HG02840 (cell line): Measurements from ENCODE around the gene P2RX1.

Experiments
- ATAC-seq: cut with Tn5 transposase; IDR thresholded peaks from one replicate; pipeline ENCODE4 v1.9.1; 2021; ENCODE audit warnings: mild to moderate bottlenecking, moderate library complexity, moderate number of reproducible peaks; ENCODE audit not compliant: unreplicated experiment, low FRiP score

Gene P2RX1

DNA sequence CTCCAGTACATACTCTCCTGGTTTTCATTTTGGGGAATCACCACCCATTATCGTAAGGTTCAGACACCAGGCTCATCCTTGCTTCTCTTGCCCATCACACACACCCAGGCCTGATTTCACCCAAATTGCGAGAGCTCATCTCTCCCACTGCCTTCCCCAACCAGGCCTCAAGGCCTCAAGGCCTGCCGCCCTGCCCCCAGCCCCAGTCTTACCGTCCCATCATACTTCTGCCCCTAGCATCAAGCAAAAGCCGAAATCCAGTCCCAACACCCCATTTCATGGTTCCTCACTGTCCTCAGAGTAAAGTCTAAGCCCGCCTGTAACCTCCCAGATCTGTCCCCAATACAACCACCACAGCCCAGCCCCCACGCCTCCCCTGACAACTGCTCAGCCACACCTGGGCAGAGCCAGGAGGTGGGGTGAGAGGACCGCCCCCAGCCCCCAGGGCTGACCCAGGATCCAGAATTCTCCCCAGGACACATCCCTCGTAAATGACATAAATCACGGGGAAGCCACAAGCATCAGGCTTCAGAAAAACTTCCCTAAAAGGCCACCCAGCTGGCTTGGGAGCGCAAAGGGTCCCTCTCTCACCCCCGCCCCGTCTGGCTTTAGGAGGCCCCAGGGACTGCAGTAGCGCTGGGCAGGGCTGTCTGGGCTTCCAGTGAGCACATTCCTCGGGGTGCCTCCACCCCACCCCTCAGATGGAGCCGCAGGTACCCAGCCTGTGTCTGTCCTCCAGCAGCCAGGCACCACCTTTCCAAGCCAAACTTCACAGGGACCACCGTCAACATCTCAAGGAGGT, 9.6 kb upstream of the P2RX1 start:
- no peak for ATAC-seq

DNA sequence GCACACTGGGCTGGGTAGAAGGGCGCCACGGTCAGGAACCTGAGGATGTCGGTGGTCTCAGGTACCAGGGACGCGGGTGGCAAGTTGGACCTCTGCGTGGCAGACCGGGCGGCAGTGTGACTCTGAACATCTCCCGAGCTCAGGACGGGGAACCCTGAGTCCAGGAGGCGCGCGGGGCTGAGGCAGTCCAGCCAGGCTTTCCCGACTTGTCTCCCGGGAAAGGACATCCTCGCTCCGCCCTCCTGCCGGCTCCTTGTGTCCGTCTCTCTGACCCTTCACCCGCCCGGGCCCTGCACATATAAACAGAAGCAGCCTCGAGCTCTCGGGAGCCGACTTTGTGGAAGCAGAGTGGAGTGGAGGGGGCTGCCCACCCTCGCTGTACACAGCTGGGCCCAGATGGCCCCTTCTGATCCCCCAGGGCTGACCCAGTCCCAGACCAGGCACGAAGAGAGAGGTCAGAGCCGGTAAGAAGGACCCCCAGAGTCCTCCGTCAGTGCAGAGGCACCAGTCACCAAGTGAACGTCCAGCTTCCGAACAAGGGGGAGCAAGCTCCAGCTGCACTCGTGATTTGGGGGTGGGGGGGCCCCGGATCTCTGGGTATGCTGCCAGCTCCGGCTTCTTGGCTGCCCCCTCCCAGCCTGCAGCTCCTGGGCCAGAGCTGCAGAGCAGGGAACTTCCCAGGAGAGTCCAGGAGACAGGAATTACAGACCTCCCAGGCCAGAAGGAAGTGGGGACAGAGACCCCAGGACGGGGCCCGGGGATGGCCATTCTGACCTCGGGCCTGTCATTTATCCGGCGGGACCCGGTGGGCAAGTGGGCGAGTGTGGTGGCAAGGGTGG, 8.5 kb upstream of the P2RX1 start:
- no peak for ATAC-seq

DNA sequence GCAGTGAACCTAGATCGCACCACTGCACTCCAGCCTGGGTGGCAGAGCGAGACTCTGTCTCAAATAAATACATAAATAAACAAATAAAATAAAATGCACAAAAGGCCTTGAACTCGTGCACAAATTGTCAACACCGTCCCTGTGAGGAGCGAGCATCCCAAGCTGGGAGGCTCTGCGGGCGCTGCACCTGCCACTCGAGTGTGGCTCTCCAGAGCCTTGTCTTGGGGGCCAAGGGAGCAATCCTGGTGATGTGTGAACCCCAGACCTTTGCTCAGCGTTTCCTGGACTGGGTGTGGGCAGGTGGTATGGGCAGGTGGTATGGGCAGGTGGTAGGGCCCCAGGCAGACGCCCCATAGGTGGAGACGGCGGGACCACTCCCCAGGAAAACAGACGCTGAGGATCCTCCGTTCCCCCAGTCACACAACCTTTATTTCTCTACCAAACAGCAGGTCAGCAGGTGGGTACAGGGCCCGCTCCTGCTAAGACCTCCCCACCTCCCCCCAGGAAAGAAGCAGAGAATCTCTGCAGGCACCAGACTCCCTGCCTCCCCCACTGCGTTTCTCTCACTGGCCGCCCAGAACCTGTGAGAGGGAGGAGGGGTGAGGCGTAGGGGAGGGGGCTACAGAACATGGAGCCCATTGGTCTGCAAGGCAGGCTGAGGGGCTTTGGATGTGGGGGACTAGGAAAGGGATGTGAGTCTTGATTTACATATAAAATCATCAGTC, 7.4 kb upstream of the P2RX1 start:
- no peak for ATAC-seq

DNA sequence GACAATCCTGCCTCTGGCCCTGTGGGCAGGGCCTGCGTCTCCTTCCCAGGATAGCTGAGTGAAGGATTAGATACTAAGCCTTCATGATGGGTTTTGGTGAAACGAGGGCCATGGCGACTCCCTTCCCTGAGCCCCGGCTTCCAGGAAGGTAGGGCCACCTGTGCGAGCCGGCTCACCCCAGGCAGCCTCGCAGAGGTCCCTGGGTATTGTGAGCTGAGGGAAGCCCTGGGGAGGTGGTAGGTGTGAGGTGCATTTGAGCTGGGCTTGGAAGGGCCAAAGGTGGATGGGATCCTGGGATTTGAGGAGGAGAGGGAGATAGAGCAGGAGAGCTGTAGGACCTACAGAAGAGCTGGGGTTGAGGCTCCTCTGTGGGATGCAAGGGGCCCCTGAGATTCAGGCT, 6.5 kb upstream of the P2RX1 start:
- no peak for ATAC-seq

DNA sequence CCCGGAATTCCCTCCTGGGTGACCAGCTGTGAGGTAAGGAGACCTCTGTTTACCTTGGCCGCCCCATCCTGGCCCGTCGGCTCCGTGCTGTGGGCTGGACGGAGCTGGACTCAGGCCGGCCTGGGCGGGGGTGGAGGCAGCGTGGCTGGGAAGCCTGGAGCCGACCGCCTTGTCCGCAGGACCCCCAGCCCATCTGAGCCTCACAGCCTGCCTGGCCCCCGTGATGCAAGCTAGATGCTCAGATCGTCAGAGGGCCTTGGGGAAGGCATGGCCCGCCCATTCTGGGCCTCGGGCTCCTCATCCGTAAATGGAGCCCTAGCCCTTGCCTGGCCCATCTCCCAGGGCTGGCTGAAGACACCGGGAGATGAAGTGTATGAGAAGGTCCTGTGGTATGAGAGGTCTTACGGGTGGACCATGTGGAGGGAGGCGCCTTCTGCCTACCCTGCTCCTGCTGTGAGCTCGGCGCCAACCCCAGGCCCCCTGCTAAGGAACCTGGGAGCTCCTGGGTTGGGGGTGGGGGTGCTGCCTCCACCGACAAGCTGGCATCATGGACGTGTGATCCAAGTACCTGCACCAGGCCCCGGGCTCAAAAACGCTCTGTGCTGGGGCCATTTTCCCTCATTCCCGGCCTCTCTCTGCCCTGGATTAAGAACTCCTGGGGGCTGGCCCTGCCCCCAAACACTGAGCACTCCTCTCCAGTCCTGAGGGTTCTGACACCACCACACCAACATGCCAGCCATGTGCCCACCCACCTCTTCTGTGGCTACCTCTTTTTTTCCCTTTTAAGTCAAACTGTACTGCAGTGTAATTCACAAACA, 5.4 kb upstream of the P2RX1 start:
- ATAC-seq, result no peak

DNA sequence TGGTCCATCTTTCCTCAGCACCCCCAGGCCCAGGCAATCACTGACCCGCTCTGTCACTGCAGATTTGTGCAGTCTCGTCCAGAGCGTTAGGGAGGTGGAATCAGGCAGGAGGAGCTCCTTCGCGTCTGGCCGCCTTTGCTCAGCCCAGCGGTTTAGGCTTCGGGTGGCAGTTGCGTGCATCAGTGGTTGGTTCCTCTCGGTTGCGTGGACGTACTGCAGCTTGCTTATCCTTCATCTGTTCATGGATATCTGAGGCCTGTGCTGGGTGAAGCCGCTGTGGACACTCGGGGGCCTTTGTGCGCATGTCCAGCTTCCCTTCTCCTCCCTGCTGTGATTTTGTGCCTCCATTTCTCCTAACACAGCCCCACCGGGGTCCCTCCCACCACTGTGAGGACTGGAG, 4.7 kb upstream of the P2RX1 start:
- no peak for ATAC-seq

DNA sequence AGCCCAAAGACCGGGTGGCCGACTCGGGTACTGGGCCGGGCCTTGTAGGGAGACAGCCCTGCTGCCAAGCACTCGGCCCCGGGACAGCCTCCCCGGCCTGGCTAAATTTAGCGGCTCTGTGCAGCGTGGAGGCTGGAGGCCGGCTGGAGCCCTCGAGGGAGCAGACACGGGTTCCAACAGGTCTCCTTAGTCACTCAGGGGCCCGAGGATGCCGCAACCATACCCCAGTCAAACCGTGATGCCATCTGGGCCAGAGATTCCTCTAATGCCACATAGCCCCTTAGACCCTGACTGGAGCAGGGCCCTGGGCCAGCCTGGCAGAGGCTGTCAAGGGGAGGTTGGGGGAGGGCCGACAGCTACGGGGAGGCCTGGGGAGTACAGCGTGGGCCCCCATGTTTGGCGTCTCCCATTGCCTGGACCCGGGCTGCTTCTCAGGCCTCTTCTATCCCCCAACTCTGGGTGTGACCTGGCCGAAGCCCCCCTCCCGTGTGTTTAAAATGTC, 2.9 kb upstream of the P2RX1 start:
- ATAC-seq, result no peak

DNA sequence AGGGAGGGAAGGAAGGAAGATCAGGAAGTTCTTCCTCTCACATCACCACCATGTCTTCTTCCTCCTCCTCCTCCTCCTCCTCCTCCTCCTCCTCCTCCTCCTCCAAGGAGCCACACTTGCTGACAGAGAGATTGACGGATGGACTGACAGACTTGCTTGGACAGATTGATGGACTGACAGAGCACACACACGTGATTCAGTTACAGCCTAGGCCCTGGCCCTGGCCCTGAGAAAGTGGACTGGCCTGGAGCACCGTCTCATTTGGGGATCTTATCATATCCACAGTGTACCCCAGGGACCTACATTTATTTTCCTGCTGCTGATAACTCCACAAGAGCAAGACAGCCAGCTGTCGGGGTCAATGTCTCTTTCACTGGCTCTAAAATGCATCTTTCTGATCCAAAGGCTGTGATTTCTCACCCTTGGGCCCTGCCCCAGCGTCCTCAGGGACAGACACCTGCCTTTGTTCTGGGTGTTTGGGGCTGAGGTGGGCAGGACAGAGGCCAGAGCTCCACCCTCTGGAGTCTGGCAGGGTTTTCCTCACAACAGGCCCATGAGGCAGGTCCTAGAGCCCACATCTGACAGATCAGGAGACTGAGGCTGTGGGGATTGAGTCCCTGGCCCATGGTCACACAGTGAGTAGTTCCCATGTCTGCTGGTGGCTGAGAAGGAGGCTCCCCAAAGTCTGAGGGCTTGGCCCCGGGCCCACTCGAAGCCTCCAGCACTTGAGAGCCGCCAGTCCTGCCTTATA, 2.3 kb upstream of the P2RX1 start:
- ATAC-seq, result no peak

DNA sequence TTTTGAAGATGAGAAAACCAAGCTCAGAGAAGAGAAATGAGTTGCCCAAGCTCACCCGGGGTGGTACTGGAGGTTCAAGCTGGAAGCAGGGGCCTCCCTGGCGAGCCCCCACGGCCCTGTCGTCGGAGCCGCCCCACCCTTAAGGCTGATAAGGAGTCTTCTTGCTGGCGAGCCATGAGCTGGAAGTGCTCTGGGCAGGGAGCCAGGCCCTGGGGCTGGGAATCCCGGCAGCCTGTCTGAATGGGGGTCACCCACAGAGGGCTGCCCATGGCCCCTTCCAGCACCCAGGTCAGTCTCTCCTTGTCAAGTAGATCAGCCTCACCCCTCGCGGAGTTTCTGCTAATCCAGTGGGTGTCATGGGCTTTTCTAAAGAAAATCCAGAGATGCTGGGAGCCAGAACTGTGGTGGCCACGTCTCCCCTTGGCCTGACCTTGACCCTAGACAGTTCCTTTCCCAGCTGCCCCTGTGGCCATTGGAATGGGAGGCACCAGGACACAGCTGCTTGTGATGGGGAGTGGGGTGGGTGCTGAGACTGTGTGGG, 1.2 kb upstream of the P2RX1 start:
- ATAC-seq, result no peak

DNA sequence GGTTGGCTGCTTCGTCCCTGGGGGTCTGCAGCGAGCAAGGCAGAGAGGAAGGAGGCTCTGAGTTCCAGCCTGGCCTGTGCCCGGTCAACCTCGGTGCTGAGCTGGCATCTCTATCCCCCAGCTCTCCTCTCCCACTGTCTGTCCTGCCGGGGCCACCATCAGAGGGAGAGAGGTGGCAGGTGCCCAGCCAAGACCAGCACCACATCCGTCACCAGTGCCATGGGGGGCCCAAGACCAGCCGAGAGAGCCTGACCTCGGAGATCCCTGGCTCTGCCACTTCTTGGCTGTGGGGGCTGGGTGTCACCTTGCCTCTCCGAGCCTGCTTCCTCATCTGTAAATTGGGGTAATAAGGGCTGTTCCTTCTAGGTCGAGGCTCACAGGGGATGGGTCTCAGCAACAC, 560 bp upstream of the P2RX1 start:
- ATAC-seq, result no peak

DNA sequence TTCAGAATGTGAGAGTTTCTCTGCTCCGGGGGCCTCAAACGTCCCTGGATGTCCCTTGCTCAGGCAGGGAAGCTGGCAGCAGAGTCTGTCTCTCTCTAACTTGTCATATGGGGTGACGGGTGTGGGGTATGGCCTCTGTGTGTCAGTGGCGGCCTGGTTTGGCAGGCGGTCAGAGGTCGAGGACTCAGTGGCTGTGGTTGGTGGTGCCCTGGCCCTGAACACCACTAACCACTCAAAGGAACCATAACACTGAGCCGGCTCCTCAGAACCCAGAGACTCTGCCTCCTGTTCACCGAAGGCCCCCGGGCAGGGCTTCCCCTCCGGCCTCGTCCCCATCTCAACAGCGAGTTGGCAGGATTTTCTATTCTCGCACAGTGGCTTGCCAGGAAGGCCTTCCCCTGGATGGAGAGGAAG, 677 bp downstream of the P2RX1 start:
- no peak for ATAC-seq

DNA sequence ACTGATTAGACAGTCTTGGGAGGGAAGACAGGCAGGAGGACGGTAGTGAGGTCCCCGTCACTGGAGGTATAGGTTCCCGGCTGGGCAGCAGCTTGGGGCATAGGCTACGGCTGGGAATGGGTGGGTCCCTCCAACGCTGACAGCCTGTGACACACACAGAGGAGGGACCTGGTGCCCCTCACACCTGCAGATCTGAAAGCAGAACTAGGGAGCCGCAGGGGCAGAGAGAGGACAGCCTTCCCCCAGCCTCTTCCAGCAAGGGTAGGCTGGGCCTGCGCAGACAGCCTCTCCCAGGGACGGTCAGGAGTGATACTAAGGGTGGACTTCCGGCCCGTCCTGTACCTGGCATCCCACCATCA, 2.0 kb downstream of the P2RX1 start:
- ATAC-seq, result peak; percentile 35

DNA sequence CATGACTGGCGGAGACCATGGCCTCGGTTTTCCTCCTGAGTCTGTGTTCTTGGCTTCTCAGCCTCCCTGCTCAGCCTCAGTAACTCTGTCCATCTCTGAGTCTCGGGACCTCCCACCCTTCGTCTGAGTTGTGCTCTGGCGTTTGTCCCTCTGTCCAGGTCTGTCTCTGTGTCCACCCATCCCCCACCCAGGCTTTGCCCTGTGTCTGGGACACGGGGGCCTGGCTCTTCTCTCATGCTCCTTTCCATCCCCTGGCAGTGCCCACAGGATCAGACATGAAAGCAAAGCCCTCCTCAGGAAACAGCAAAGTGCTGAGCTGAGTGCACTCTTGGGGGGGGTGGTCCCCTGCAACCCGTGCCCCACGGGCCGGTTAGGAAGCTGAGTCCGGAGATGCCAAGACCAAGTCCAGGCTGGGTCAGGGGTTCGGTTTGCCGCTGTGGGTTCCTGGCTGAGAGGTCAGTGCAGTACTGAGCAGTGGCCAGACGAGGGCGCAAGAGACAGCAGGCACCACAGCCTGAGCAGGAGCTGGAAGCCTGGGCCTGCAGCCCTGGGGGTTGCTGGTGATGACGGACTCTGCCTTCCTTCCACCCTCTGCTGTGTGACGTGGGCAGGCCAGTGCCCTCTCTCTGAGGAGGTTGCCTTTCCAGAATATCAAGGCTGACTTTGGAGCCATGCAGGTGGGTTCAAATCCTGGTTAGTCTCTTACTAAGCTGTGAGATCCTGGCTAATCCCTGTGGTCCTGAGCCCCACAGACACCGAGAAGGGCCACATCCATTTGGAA, 2.5 kb downstream of the P2RX1 start:
- ATAC-seq, result peak; percentile 43

DNA sequence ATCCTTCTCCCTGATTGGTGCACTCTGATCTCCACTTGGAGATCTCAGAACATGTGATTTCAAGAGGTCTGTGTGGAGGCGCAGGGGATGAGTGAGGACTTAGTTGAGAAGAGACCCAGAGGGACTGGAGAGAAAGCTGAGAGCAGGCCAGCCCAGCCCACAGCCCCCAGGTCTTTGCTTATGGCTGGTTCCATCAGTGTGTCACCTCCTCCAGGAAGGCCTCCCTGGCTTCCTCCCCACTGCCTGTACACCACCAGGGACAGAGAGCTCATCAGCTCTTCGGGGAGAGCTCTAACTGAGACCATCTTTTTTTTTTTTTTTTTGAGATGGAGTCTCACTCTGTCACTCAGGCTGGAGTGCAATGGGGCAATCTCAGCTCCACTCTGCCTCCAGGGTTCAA, 3.4 kb downstream of the P2RX1 start:
- ATAC-seq, result no peak

DNA sequence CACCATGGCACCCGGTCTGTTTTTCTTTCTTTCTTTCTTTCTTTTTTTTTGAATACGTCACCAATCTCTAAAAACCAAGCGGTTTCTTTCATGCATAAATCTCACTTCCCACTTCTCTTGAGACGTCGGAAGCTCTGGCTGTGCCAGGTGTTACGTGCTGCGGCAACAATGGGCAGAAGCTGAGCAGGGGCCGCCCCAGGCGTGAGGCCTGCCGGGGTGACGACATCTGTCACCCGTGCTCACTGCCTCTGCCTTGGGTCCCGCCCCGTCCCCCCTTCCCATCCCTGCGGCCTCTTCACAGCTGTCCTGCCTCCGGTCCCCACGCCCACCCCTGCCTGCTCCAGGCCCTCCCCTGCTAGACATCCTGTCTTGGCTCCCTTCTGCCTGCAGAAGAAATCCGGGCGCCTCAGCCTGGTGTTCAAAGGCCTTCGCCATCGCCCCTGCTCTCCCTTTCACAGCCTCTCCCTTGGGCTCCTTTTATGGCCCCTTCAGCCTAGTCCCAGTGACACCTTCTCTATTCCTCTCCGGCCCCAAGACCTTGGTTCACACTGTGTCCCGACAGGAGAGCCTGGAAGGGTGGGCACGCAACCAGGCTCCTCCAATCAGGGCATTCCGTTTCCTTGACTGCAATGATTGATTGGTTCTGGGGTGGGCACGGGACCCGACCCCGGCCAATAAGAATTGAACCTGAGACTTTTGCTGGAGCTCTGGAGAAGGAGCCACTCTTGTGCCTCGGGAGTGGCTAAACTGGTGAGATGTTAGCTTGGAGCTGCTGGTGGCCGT, 4.8 kb downstream of the P2RX1 start:
- ATAC-seq, result peak; percentile 53

DNA sequence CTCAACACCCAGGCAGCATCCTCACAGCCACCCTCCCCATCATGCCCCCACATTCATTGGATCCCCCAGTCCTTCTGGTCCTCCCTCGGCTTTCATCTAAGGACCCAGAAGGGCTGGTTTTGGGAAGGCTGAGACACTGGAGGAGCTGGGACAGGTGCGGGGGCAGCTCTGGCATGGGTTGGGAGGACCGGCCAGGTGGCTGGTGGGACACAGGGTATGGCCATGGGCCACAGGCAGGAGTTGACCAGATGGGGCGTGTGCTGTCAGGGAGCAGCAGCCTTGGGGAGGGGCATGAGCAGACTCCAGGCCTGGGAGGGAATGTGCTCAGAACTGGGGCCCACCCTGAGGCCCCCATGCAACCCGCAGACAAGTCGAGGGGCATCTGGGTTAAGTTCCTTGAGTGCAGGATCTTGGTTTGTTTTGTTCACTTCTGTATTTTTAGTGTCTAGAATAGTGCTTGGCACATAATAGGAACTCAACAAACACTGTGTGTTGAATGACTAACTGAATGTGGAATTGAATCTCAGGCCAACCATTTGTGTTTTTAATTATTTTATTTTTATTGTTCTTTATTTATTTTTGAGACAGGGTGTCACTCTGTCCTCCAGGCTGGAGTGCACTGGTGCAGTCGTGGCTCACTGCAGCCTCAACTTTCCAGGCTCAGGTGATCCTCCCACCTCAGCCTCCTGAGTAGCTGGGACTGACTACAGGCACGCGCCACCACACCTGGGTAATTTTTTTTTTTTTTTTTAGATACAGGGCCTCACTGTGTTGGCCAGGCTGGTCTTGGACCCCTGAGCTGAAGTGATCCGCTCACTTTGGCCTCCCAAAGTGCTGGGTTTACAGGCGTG, 5.6 kb downstream of the P2RX1 start:
- ATAC-seq, result no peak

DNA sequence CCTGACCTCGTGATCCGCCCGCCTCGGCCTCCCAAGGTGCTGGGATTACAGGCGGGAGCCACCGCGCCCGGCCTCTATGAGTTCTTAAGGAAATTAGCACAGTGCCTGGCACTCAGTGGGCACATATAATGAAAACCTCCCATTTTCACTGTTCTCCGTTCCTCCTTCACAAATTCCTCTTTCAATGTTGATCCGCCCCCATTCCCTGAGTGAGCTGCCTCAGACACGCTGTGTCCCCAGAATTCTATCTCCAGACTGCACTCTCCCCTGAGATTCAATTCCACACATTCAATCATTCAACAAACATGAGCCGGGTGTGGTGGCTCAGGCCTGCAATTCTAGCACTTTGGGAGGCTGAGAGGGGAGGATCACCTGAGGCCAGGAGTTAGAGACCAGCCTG, 7.0 kb downstream of the P2RX1 start:
- no peak for ATAC-seq
